PFSK-1 (cell line): Measurements from ENCODE around the gene PPIA.

Experiments used
- FOXP2 ChIP-seq: optimal IDR thresholded peaks from 2 replicates; pipeline ENCODE3; 2011; ENCODE audit warnings: borderline replicate concordance, control low read depth, inconsistent platforms; ENCODE audit not compliant: insufficient read depth; ENCODE audit errors: extremely low read length, extremely low read depth
- POLR2AphosphoS5 ChIP-seq: IDR thresholded peaks from 2 replicates; pipeline ENCODE4 v1.6.1; 2012; ENCODE audit warnings: low read depth, mild to moderate bottlenecking, control low read depth, low read length, moderate library complexity
- SIN3A ChIP-seq: IDR thresholded peaks from 2 replicates; pipeline ENCODE4 v1.6.1; 2012; ENCODE audit warnings: mild to moderate bottlenecking, low read length, moderate library complexity, borderline replicate concordance; ENCODE audit not compliant: insufficient read depth
- TAF1 ChIP-seq: IDR thresholded peaks from 2 replicates; pipeline ENCODE4 v1.6.1; 2012; ENCODE audit warnings: low read length, control low read depth, borderline replicate concordance; ENCODE audit not compliant: insufficient read depth
- TF ChIP-seq, protein P1 (sequence below), 2 experiments: IDR thresholded peaks; 2 replicates each; pipeline versions ENCODE4 v1.6.1 to v1.8.0; 2011 to 2012; ENCODE audit warnings: low read depth in 2 of 2, low read length in 2 of 2, control low read depth in 1 of 2, inconsistent platforms in 1 of 2, mild to moderate bottlenecking in 1 of 2, moderate library complexity in 1 of 2; ENCODE audit not compliant: insufficient read depth in 1 of 2

Gene PPIA

DNA sequence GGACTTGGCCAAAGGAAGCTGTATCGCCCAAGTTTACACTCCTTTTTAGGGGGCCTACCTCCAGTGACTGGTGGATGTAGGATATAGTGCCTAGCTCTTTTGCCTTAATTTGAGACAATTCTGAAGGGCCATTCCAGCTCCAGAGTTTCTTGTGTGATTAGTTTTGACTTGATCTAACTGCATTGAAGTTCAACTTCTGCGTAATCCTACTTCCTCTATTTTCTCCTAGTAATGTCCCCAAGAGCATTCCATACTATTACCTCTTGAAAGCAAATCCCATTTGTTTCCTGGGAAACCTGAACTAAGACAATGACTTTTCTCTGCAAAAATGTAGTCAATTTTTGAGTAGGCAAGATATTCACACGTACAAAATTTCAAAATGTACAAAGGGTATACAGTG lies 56.1 kb downstream of the PPIA start:
- TF ChIP-seq, protein P1, sequence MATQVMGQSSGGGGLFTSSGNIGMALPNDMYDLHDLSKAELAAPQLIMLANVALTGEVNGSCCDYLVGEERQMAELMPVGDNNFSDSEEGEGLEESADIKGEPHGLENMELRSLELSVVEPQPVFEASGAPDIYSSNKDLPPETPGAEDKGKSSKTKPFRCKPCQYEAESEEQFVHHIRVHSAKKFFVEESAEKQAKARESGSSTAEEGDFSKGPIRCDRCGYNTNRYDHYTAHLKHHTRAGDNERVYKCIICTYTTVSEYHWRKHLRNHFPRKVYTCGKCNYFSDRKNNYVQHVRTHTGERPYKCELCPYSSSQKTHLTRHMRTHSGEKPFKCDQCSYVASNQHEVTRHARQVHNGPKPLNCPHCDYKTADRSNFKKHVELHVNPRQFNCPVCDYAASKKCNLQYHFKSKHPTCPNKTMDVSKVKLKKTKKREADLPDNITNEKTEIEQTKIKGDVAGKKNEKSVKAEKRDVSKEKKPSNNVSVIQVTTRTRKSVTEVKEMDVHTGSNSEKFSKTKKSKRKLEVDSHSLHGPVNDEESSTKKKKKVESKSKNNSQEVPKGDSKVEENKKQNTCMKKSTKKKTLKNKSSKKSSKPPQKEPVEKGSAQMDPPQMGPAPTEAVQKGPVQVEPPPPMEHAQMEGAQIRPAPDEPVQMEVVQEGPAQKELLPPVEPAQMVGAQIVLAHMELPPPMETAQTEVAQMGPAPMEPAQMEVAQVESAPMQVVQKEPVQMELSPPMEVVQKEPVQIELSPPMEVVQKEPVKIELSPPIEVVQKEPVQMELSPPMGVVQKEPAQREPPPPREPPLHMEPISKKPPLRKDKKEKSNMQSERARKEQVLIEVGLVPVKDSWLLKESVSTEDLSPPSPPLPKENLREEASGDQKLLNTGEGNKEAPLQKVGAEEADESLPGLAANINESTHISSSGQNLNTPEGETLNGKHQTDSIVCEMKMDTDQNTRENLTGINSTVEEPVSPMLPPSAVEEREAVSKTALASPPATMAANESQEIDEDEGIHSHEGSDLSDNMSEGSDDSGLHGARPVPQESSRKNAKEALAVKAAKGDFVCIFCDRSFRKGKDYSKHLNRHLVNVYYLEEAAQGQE (IDR thresholded peaks at IDR 0.05; ENCODE audit: insufficient read depth in 1 of 2, low read depth in 2 of 2, low read length in 2 of 2) = no peak
- TF ChIP-seq TAF1 (no peak), SIN3A (no peak), FOXP2 (no peak), POLR2AphosphoS5 (no peak)
